Peyer's patch (tissue), 4 donors: ENCODE data around the gene MBNL2. TPM values are rescaled to one million over a fixed set of nuclear protein-coding genes. Genes with fewer than 3 reads are reported as not detected.

ENCODE experiments used
- DNase-seq, 3 donors: peaks; one replicate each; pipeline ENCODE4 v3.0.0-alpha.2; 2017 to 2019
- H3K27ac ChIP-seq, 4 donors: fragments of 200-600 bp; sonication (generic); one replicate each; pipeline ENCODE4 v1.5.1; 2016 to 2019
- H3K27me3 ChIP-seq, 2 donors: fragments of 200-600 bp; sonication (generic); one replicate each; pipeline ENCODE4 v1.5.1; 2019
- H3K36me3 ChIP-seq, 3 donors: fragments of 200-600 bp; sonication (generic); one replicate each; pipeline ENCODE4 v1.5.1; 2016 to 2019
- H3K4me1 ChIP-seq, 4 donors: fragments of 200-600 bp; sonication (generic); one replicate each; pipeline ENCODE4 v1.5.1; 2016 to 2019
- H3K4me3 ChIP-seq, 4 donors: fragments of 200-600 bp; sonication (generic); 1 replicate in 3 of 4; 2 replicates in 1 of 4; pipeline ENCODE4 v1.5.1; 2016 to 2019; ENCODE audit warnings: mild to moderate bottlenecking in 1 of 4
- H3K9me3 ChIP-seq, 4 donors: fragments of 200-600 bp; sonication (generic); one replicate each; pipeline ENCODE4 v1.5.1; 2016 to 2019; ENCODE audit warnings: mild to moderate bottlenecking in 1 of 4
- POLR2A ChIP-seq, 2 donors: fragments of 450-650 bp; IDR thresholded peaks; one replicate each; pipeline ENCODE4 v1.5.1; 2017; ENCODE audit warnings: antibody characterized with exemption in 2 of 2, mild to moderate bottlenecking in 2 of 2, moderate library complexity in 2 of 2
- total RNA-seq, 4 donors: library from RNA; depleted of rRNA; stranded (reverse); fragments of >200 nt; gene quantifications; one replicate each; pipeline ENCODE4 v1.1.0, GENCODE V29; 2016
- TF ChIP-seq, protein P1 (sequence below), 6 experiments: fragments of 450-650 bp in 4 of 6; fragments of 200-600 bp in 2 of 6; sonication (generic) in 1 of 6; IDR thresholded peaks; one replicate each; pipeline ENCODE4 v1.5.1; 2017 to 2019; ENCODE audit warnings: antibody characterized with exemption in 6 of 6, mild to moderate bottlenecking in 3 of 6, moderate library complexity in 1 of 6

Gene MBNL2
- total RNA-seq, 4 donors from 2014 or later, result 27.0 to 44.6 (median 36.3) TPM

GRCh38 chr13:97434397-97435201, 212.5 kb downstream of the MBNL2 start:
- no peaks in the 10 kb centered on the region for H3K27me3 ChIP-seq
- no peaks in the 10 kb centered on the region for H3K9me3 ChIP-seq
- peak overlapping the region; percentile 60 to 77 (median 73) for H3K4me3 ChIP-seq
- no peak for TF ChIP-seq POLR2A (IDR thresholded peaks at IDR 0.05)
- TF ChIP-seq, protein P1, sequence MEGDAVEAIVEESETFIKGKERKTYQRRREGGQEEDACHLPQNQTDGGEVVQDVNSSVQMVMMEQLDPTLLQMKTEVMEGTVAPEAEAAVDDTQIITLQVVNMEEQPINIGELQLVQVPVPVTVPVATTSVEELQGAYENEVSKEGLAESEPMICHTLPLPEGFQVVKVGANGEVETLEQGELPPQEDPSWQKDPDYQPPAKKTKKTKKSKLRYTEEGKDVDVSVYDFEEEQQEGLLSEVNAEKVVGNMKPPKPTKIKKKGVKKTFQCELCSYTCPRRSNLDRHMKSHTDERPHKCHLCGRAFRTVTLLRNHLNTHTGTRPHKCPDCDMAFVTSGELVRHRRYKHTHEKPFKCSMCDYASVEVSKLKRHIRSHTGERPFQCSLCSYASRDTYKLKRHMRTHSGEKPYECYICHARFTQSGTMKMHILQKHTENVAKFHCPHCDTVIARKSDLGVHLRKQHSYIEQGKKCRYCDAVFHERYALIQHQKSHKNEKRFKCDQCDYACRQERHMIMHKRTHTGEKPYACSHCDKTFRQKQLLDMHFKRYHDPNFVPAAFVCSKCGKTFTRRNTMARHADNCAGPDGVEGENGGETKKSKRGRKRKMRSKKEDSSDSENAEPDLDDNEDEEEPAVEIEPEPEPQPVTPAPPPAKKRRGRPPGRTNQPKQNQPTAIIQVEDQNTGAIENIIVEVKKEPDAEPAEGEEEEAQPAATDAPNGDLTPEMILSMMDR (IDR thresholded peaks at IDR 0.05), result no peak
- H3K4me1 ChIP-seq, result peaks cover 0 to 24% (median 5%) of the 10 kb centered on the region in 4 donors
- no peaks in the 10 kb centered on the region for H3K36me3 ChIP-seq
- peak overlapping the region; percentile 72 to 100 (median 96) for H3K27ac ChIP-seq
- DNase-seq, result peak; percentile 44 to 72 (median 71)

DNA sequence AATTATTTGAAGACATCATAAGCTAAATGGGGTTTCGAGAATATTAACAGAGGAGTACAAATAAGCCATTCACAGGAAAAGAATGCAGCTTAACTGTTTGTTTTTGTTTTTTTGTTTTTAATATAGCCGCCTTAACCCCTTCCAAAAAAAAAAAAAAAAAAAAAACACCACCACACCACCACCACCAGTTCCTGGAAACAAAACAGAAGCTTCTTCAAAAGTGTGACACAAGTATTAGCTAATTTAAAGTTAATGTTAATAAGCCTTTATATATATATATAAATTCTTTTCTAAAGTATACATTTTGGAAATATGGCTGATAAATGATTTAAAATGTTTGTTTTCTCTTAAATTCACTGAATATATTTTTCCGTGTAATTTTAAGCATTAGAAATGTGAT, 213.2 kb downstream of the MBNL2 start:
- Histone ChIP-seq H3K36me3 (no peaks in the 10 kb centered on the region), H3K27ac (no peak overlapping the region), H3K4me3 (peak overlapping the region in 3 of 4 donors; percentile 60 to 74 (median 72)), H3K4me1 (peaks cover 0 to 24% (median 5%) of the 10 kb centered on the region in 4 donors), H3K27me3 (no peaks in the 10 kb centered on the region), H3K9me3 (no peaks in the 10 kb centered on the region)
- TF ChIP-seq, protein P1 (IDR thresholded peaks at IDR 0.05), result no peak
- no peak for TF ChIP-seq POLR2A (IDR thresholded peaks at IDR 0.05)
- no peak for DNase-seq

DNA sequence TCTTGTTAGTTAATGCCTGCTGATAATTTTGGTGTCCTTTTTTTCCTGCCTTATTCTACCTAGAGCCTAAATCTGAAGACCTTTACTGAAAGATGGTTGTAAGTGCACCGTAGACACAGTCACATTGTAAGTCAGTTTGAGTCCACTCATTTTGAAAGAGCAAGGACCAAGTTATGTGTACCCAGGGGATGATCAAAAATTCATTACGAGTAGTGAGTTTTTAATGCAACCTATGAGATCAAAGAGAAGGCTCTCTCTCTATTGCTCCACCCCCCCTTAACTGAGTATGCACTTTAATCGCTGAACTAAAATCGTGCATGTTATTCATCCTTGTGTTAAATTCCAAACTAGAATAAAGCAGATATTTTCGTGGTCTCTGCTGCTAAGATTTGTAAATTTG, 213.7 kb downstream of the MBNL2 start:
- Histone ChIP-seq H3K9me3 (no peaks in the 10 kb centered on the region), H3K4me3 (peak overlapping the region in 2 of 4 donors; percentile 18 to 74), H3K4me1 (peaks cover 0 to 24% (median 5%) of the 10 kb centered on the region in 4 donors), H3K36me3 (no peaks in the 10 kb centered on the region), H3K27ac (no peak overlapping the region), H3K27me3 (no peaks in the 10 kb centered on the region)
- TF ChIP-seq POLR2A (IDR thresholded peaks at IDR 0.05), result no peak
- TF ChIP-seq, protein P1 (IDR thresholded peaks at IDR 0.05), result no peak
- no peak for DNase-seq

- peaks cover 0 to 24% (median 5%) of the 10 kb centered on the region in 4 donors for H3K4me1 ChIP-seq
- no peak for TF ChIP-seq POLR2A (IDR thresholded peaks at IDR 0.05)
- TF ChIP-seq, protein P1 (IDR thresholded peaks at IDR 0.05), result no peak
- H3K36me3 ChIP-seq, result no peaks in the 10 kb centered on the region
- no peak for DNase-seq
- H3K9me3 ChIP-seq, result no peaks in the 10 kb centered on the region
- H3K4me3 ChIP-seq, result no peak overlapping the region
- H3K27me3 ChIP-seq, result no peaks in the 10 kb centered on the region
- H3K27ac ChIP-seq, result no peak overlapping the region
These were observed 214.7 kb downstream of the MBNL2 start for GRCh38 chr13:97436845-97437244.

- no peaks in the 10 kb centered on the region for H3K9me3 ChIP-seq
- no peak for DNase-seq
- TF ChIP-seq, protein P1 (IDR thresholded peaks at IDR 0.05), result no peak
- no peak for TF ChIP-seq POLR2A (IDR thresholded peaks at IDR 0.05)
- no peaks in the 10 kb centered on the region for H3K36me3 ChIP-seq
- peaks cover 0 to 20% (median 2%) of the 10 kb centered on the region in 4 donors for H3K4me1 ChIP-seq
- H3K27ac ChIP-seq, result no peak overlapping the region
- no peaks in the 10 kb centered on the region for H3K27me3 ChIP-seq
- no peak overlapping the region for H3K4me3 ChIP-seq
These were observed 215.6 kb downstream of the MBNL2 start for GRCh38 chr13:97437729-97438128.
